H1 (cell line): ENCODE results near the gene DRAM2. TPM values are rescaled to one million over a fixed set of nuclear protein-coding genes. Genes with fewer than 3 reads are reported as not detected.

Experiments used
- CTCF ChIA-PET: fragments of 300-600 bp; sonication (Branson Sonifier 250); formaldehyde crosslinking; loops from one replicate; lab custom pipeline; 2021; ENCODE audit not compliant: partially characterized antibody; lab: Charles Lee
- POLR2A ChIA-PET: fragments of 300-600 bp; sonication (Branson Sonifier 250); formaldehyde crosslinking; loops from one replicate; lab custom pipeline; 2021; ENCODE audit warnings: inconsistent platforms; ENCODE audit not compliant: partially characterized antibody; lab: Charles Lee
- DNase-seq, 2 experiments: peaks; one replicate each; pipeline versions ENCODE4 v3.0.0 to v3.0.0-alpha.2; 2010 to 2022; ENCODE audit warnings: low spot score in 2 of 2, low read depth in 1 of 2, mixed read lengths in 1 of 2
- FAIRE-seq: peaks from 2 replicates; lab custom pipeline; 2011; peaks lifted over from hg19 to GRCh38; lab: Jason Lieb, UNC
- H2AFZ ChIP-seq: 2 replicates; pipeline ENCODE4 v1.8.1; 2012; ENCODE audit warnings: low read length, inconsistent platforms
- H2AK5ac ChIP-seq: 2 replicates; pipeline ENCODE4 v1.6.1; 2013; ENCODE audit warnings: low read depth, low read length
- H2BK120ac ChIP-seq: replicated peaks from 2 replicates; pipeline ENCODE3; 2013; ENCODE audit warnings: low read depth, low read length, inconsistent platforms
- H2BK12ac ChIP-seq: 2 replicates; pipeline ENCODE4 v1.6.1; 2013; ENCODE audit warnings: low read depth, low read length
- H2BK15ac ChIP-seq: 2 replicates; pipeline ENCODE4 v1.6.1; 2013; ENCODE audit warnings: low read length
- H2BK20ac ChIP-seq: 2 replicates; pipeline ENCODE4 v1.6.1; 2013; ENCODE audit warnings: low read length
- H2BK5ac ChIP-seq: 2 replicates; pipeline ENCODE4 v1.6.1; 2013; ENCODE audit warnings: low read depth, low read length
- H3K14ac ChIP-seq: 2 replicates; pipeline ENCODE4 v1.6.1; 2013; ENCODE audit warnings: inconsistent platforms; ENCODE audit not compliant: insufficient read length
- H3K18ac ChIP-seq: 2 replicates; pipeline ENCODE4 v1.6.1; 2013; ENCODE audit warnings: low read length; ENCODE audit errors: extremely low read depth
- H3K23ac ChIP-seq: 2 replicates; pipeline ENCODE4 v1.6.1; 2013; ENCODE audit warnings: inconsistent platforms; ENCODE audit not compliant: insufficient read length
- H3K23me2 ChIP-seq: 2 replicates; pipeline ENCODE4 v1.6.1; 2013; ENCODE audit warnings: low read depth, low read length
- H3K27ac ChIP-seq: 2 replicates; pipeline ENCODE4 v1.6.1; 2011; ENCODE audit warnings: low read depth, low read length, inconsistent platforms
- H3K27me3 ChIP-seq, 4 experiments: replicated peaks in 1 of 4; 1 replicate in 1 of 4; 2 replicates in 3 of 4; pipeline versions ENCODE4 v1.6.1 to v1.8.1; 2011 to 2013; ENCODE audit warnings: low read length in 3 of 4, mild to moderate bottlenecking in 3 of 4, inconsistent platforms in 2 of 4, mixed read lengths in 2 of 4, moderate library complexity in 1 of 4; ENCODE audit not compliant: control insufficient read depth in 3 of 4, insufficient read depth in 3 of 4; ENCODE audit errors: extremely low read depth in 1 of 4
- H3K36me3 ChIP-seq, 4 experiments: 2 replicates each; pipeline versions ENCODE4 v1.6.1 to v1.8.1; 2011 to 2013; ENCODE audit warnings: mild to moderate bottlenecking in 4 of 4, low read length in 3 of 4, moderate library complexity in 2 of 4, control low read depth in 1 of 4, inconsistent platforms in 1 of 4; ENCODE audit not compliant: insufficient read depth in 4 of 4, control insufficient read depth in 2 of 4
- H3K4ac ChIP-seq: replicated peaks from 2 replicates; pipeline ENCODE3; 2013; ENCODE audit warnings: low read length, low read depth, mixed read lengths, inconsistent platforms; ENCODE audit not compliant: insufficient read length
- H3K4me1 ChIP-seq, 4 experiments: replicated peaks in 1 of 4; 1 replicate in 1 of 4; 2 replicates in 3 of 4; pipeline versions ENCODE4 v1.6.1 to v1.8.1; 2011 to 2013; ENCODE audit warnings: low read length in 3 of 4, inconsistent platforms in 2 of 4, mixed read lengths in 1 of 4; ENCODE audit not compliant: insufficient read depth in 4 of 4, control insufficient read depth in 3 of 4
- H3K4me2 ChIP-seq, 2 experiments: 2 replicates each; pipeline versions ENCODE4 v1.6.1 to v1.8.1; 2011 to 2013; ENCODE audit warnings: low read depth in 2 of 2, low read length in 2 of 2, control low read depth in 1 of 2, inconsistent platforms in 1 of 2, mild to moderate bottlenecking in 1 of 2; ENCODE audit not compliant: insufficient read depth in 1 of 2
- H3K4me3 ChIP-seq, 4 experiments: fragments of 200-600, 300-600 bp in 1 of 4; sonication (generic), shearing (Covaris generic), sonication (Bioruptor Twin) in 1 of 4; 2 replicates each; pipeline versions ENCODE4 v1.5.1 to v1.8.1; 2011 to 2016; ENCODE audit warnings: low read length in 4 of 4, low read depth in 3 of 4, control low read depth in 2 of 4, inconsistent platforms in 2 of 4, mild to moderate bottlenecking in 2 of 4, mixed read lengths in 1 of 4, moderate library complexity in 1 of 4; ENCODE audit not compliant: insufficient read depth in 2 of 4; ENCODE audit errors: extremely low read depth in 1 of 4
- H3K56ac ChIP-seq: replicated peaks from 2 replicates; pipeline ENCODE3; 2013; ENCODE audit warnings: low read depth, mild to moderate bottlenecking, mixed read lengths, low read length, inconsistent platforms; ENCODE audit not compliant: insufficient read length
- H3K79me1 ChIP-seq: 2 replicates; pipeline ENCODE4 v1.6.1; 2013; ENCODE audit warnings: low read depth, low read length, control low read depth
- H3K79me2 ChIP-seq, 2 experiments: 2 replicates each; pipeline versions ENCODE4 v1.6.1 to v1.8.1; 2012 to 2013; ENCODE audit warnings: low read length in 2 of 2, mild to moderate bottlenecking in 2 of 2, inconsistent platforms in 1 of 2; ENCODE audit not compliant: insufficient read depth in 2 of 2, control insufficient read depth in 1 of 2
- H3K9ac ChIP-seq, 4 experiments: replicated peaks in 1 of 4; 1 replicate in 1 of 4; 2 replicates in 3 of 4; pipeline versions ENCODE4 v1.6.1 to v1.8.1; 2011 to 2013; ENCODE audit warnings: low read depth in 3 of 4, low read length in 3 of 4, control low read depth in 2 of 4, mild to moderate bottlenecking in 2 of 4, moderate library complexity in 2 of 4, inconsistent platforms in 1 of 4; ENCODE audit errors: extremely low read depth in 1 of 4
- H3K9me3 ChIP-seq, 2 experiments: 2 replicates each; pipeline versions ENCODE4 v1.6.1 to v1.8.1; 2012 to 2013; ENCODE audit warnings: mild to moderate bottlenecking in 2 of 2, moderate library complexity in 2 of 2, control low read depth in 1 of 2, inconsistent platforms in 1 of 2, low read depth in 1 of 2, low read length in 1 of 2, mixed read lengths in 1 of 2; ENCODE audit not compliant: insufficient read depth in 2 of 2
- H4K20me1 ChIP-seq, 2 experiments: replicated peaks in 1 of 2; 2 replicates each; pipeline versions ENCODE3 to v1.8.1; 2011 to 2013; ENCODE audit warnings: inconsistent platforms in 2 of 2, low read length in 2 of 2, mild to moderate bottlenecking in 1 of 2; ENCODE audit not compliant: insufficient read depth in 2 of 2, control insufficient read depth in 1 of 2
- H4K5ac ChIP-seq: 2 replicates; pipeline ENCODE4 v1.6.1; 2013; ENCODE audit warnings: low read length, low read depth, mixed read lengths, inconsistent platforms; ENCODE audit not compliant: insufficient read length
- H4K8ac ChIP-seq: 2 replicates; pipeline ENCODE4 v1.8.0; 2013; ENCODE audit warnings: mild to moderate bottlenecking, moderate library complexity, low read length, inconsistent platforms; ENCODE audit not compliant: insufficient read depth; ENCODE audit errors: extremely low read depth
- H4K91ac ChIP-seq: replicated peaks from 2 replicates; pipeline ENCODE3; 2013; ENCODE audit warnings: low read length, mixed read lengths, inconsistent platforms; ENCODE audit not compliant: insufficient read length
- CREB1 ChIP-seq: IDR thresholded peaks from 2 replicates; pipeline ENCODE4 v1.6.1; 2012; ENCODE audit warnings: inconsistent platforms
- NRF1 ChIP-seq: IDR thresholded peaks from 2 replicates; pipeline ENCODE4 v1.6.1; 2011; ENCODE audit warnings: mild to moderate bottlenecking, low read depth, low read length, improper control_type of control experiment
- WGBS, 2 experiments: shearing (Covaris generic) in 1 of 2; methylation state at CpG; one replicate each; pipeline versions ENCODE4 v1.1.6 to v1.1.7; 2013 to 2015; ENCODE audit warnings: low lambda C conversion rate in 2 of 2, mixed read lengths in 2 of 2, inconsistent platforms in 1 of 2, low coverage in 1 of 2, missing lambda C conversion rate in 1 of 2; ENCODE audit not compliant: insufficient replicate concordance in 2 of 2, insufficient coverage in 1 of 2, insufficient read length in 1 of 2; ENCODE audit errors: extremely low coverage in 1 of 2, missing lambda C conversion rate in 1 of 2; 5-methylcytosine and 5-hydroxymethylcytosine counted together
- polyA plus RNA-seq, 7 experiments: library from polyadenylated mRNA; depleted of rRNA in 3 of 7; stranded (reverse) in 5 of 7; unstranded in 2 of 7; fragments of >200 nt in 5 of 7; fragments of 200-250 nt in 2 of 7; gene quantifications; 1 replicate in 5 of 7; 2 replicates in 1 of 7; 4 replicates in 1 of 7; pipeline versions ENCODE4 v1.2.1 to v1.2.3, GENCODE V29; 2011 to 2013; ENCODE audit warnings: missing spikeins in 2 of 7, mixed read lengths in 2 of 7
- total RNA-seq: library from RNA; stranded (reverse); fragmentation: NEBNext Ultra II Directional; extraction: Animal tissue kit (Norgen Biotek cat#: 25700); gene quantifications from 2 replicates; pipeline ENCODE4 v1.2.1, GENCODE V29; 2021
- TF ChIP-seq, protein P1 (sequence below): IDR thresholded peaks from 2 replicates; pipeline ENCODE4 v1.6.1; 2011; ENCODE audit warnings: low read length, improper control_type of control experiment

The DRAM2 gene
- total and polyA plus RNA-seq, 2 of the 8 experiments (the other 6 are each of a cell fraction or from before 2014, with no cell fraction given) = 35.2 to 68.2 TPM

DNA sequence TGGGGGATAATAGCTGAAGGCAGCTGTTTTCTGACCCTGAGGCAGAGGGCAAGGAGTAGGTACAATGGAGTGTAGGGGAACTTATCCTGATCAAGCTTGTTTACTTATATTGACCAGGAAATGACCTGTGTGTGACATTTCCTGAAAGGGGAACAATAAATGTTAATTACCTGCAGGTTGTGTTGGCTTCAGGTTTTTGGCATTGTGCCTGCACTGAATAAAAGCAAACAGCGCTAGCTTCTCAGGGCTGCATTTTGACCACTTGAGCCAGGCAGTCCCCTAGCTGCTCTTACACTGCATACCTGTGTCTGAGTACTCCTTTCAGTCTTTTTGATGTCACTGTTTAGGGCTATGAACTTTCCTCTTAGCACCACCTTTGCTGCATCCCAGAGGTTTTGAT is 40.6 kb downstream of the DRAM2 start:
- ChIA-PET POLR2A (no interaction called here), CTCF (no interaction called here)
- Histone ChIP-seq H3K4me3 (no peak overlapping the region), H3K23me2 (no peaks in the 10 kb centered on the region), H3K18ac (no peak overlapping the region), H2BK20ac (no peak overlapping the region), H2AFZ (no peak overlapping the region), H3K9ac (no peak overlapping the region), H4K5ac (no peak overlapping the region), H3K4me1 (no peaks in the 10 kb centered on the region), H2BK12ac (no peak overlapping the region), H3K79me2 (no peaks in the 10 kb centered on the region), H4K91ac (no peak overlapping the region), H2BK120ac (no peak overlapping the region), H4K20me1 (no peaks in the 10 kb centered on the region), H3K56ac (no peak overlapping the region), H2BK5ac (no peak overlapping the region), H3K36me3 (no peaks in the 10 kb centered on the region), H2AK5ac (no peak overlapping the region), H4K8ac (no peak overlapping the region), H3K79me1 (no peaks in the 10 kb centered on the region), H3K14ac (no peak overlapping the region), H3K27me3 (no peaks in the 10 kb centered on the region), H2BK15ac (no peak overlapping the region), H3K27ac (no peak overlapping the region), H3K23ac (no peak overlapping the region), H3K4me2 (no peak overlapping the region), H3K9me3 (peaks cover 24 to 38% of the 10 kb centered on the region in 2 experiments), H3K4ac (no peak overlapping the region)
- FAIRE-seq (no peak), DNase-seq (no peak)
- 94% methylated on average over 1 of the region's 1 CpG; no CpG with 5 or more reads in 1 of the 2 experiments for WGBS, 2 experiments
- TF ChIP-seq, protein P1, sequence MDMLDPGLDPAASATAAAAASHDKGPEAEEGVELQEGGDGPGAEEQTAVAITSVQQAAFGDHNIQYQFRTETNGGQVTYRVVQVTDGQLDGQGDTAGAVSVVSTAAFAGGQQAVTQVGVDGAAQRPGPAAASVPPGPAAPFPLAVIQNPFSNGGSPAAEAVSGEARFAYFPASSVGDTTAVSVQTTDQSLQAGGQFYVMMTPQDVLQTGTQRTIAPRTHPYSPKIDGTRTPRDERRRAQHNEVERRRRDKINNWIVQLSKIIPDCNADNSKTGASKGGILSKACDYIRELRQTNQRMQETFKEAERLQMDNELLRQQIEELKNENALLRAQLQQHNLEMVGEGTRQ = no peak
- TF ChIP-seq CREB1 (no peak), NRF1 (no peak)
